SK-N-SH treated with all-trans-retinoic acid at 6 μM for 48 hours (cell line): ENCODE results near the gene EPB41L1.

Experiments used
- ATAC-seq: fragments of 200-7000 bp; cut with Tn5 transposase; 3 replicates; pipeline ENCODE4 v1.9.1; 2020; ENCODE audit warnings: mild to moderate bottlenecking, moderate library complexity
- ARNTL ChIP-seq: fragments of 450-650 bp; formaldehyde crosslinking; IDR thresholded peaks from 2 replicates; pipeline ENCODE4 v1.5.0; 2020; ENCODE audit warnings: low read depth, mild to moderate bottlenecking, moderate library complexity, borderline replicate concordance
- ESRRG ChIP-seq: fragments of 250-450 bp; sonication (Bioruptor Pico); IDR thresholded peaks from 2 replicates; pipeline ENCODE4 v1.6.1; 2021; ENCODE audit warnings: mild to moderate bottlenecking
- ISL1 ChIP-seq: fragments of 250-450 bp; sonication (Bioruptor Pico); IDR thresholded peaks from 2 replicates; pipeline ENCODE4 v2.1.2; 2022; ENCODE audit warnings: mild to moderate bottlenecking, moderate library complexity
- OSR1 ChIP-seq: fragments of 250-450 bp; sonication (Bioruptor Pico); IDR thresholded peaks from 2 replicates; pipeline ENCODE4 v1.8.0; 2022; ENCODE audit warnings: moderate library complexity, mild to moderate bottlenecking, inconsistent platforms
- PPARA ChIP-seq: fragments of 250-450 bp; sonication (Bioruptor Pico); IDR thresholded peaks from 2 replicates; pipeline ENCODE4 v1.5.0; 2020; ENCODE audit warnings: mild to moderate bottlenecking, borderline replicate concordance
- RARB ChIP-seq: fragments of 250-450 bp; sonication (Bioruptor Pico); IDR thresholded peaks from 2 replicates; pipeline ENCODE4 v1.8.0; 2021; ENCODE audit warnings: mild to moderate bottlenecking, moderate library complexity
- SNAI2 ChIP-seq: fragments of 250-450 bp; sonication (Bioruptor Pico); IDR thresholded peaks from 2 replicates; pipeline ENCODE4 v1.5.0; 2020; ENCODE audit warnings: mild to moderate bottlenecking, moderate library complexity
- TCF4 ChIP-seq: fragments of 250-450 bp; sonication (Bioruptor Pico); IDR thresholded peaks from 2 replicates; pipeline ENCODE4 v1.8.0; 2021; ENCODE audit warnings: mild to moderate bottlenecking, moderate library complexity, borderline replicate concordance
- TOX ChIP-seq: fragments of 250-450 bp; sonication (Bioruptor Pico); IDR thresholded peaks from 2 replicates; pipeline ENCODE4 v1.8.0; 2021; ENCODE audit warnings: mild to moderate bottlenecking, moderate library complexity, borderline replicate concordance
- ZC3H10 ChIP-seq: fragments of 250-450 bp; sonication (Bioruptor Pico); IDR thresholded peaks from 2 replicates; pipeline ENCODE4 v1.5.1; 2021; ENCODE audit warnings: mild to moderate bottlenecking, moderate library complexity
- ZFP30 ChIP-seq: fragments of 450-650 bp; formaldehyde crosslinking; IDR thresholded peaks from 2 replicates; pipeline ENCODE4 v1.5.0; 2022; ENCODE audit warnings: mild to moderate bottlenecking, moderate library complexity
- ZNF565 ChIP-seq: fragments of 450-650 bp; formaldehyde crosslinking; conservative IDR thresholded peaks from 2 replicates; pipeline ENCODE4 v1.5.0; 2020; ENCODE audit warnings: low read depth, mild to moderate bottlenecking, moderate library complexity
- ZNF70 ChIP-seq: fragments of 450-650 bp; formaldehyde crosslinking; IDR thresholded peaks from 2 replicates; pipeline ENCODE4 v1.5.0; 2020; ENCODE audit warnings: mild to moderate bottlenecking, moderate library complexity
- ZNF8 ChIP-seq: fragments of 450-650 bp; formaldehyde crosslinking; IDR thresholded peaks from 2 replicates; pipeline ENCODE4 v1.5.0; 2020; ENCODE audit warnings: mild to moderate bottlenecking, moderate library complexity
- TF ChIP-seq, protein P1 (sequence below): fragments of 250-450 bp; sonication (Bioruptor Pico); IDR thresholded peaks from 2 replicates; pipeline ENCODE4 v1.8.0; 2021; ENCODE audit warnings: low read depth, mild to moderate bottlenecking, moderate library complexity, borderline replicate concordance
- TF ChIP-seq, protein P2 (sequence below): fragments of 250-450 bp; sonication (Bioruptor Pico); IDR thresholded peaks from 2 replicates; pipeline ENCODE4 v1.5.1; 2020; ENCODE audit warnings: low read depth, mild to moderate bottlenecking, moderate library complexity
- TF ChIP-seq, protein P3 (sequence below): fragments of 250-450 bp; sonication (Bioruptor Pico); IDR thresholded peaks from 2 replicates; pipeline ENCODE4 v1.5.0; 2020; ENCODE audit warnings: mild to moderate bottlenecking, moderate library complexity
- TF ChIP-seq, protein P4 (sequence below): fragments of 250-450 bp; sonication (Bioruptor Pico); IDR thresholded peaks from 2 replicates; pipeline ENCODE4 v1.5.1; 2021; ENCODE audit warnings: mild to moderate bottlenecking, moderate library complexity
- TF ChIP-seq, protein P5 (sequence below): fragments of 250-450 bp; sonication (Bioruptor Pico); IDR thresholded peaks from 2 replicates; pipeline ENCODE4 v1.8.0; 2020; ENCODE audit warnings: mild to moderate bottlenecking, moderate library complexity, borderline replicate concordance

EPB41L1 gene

DNA sequence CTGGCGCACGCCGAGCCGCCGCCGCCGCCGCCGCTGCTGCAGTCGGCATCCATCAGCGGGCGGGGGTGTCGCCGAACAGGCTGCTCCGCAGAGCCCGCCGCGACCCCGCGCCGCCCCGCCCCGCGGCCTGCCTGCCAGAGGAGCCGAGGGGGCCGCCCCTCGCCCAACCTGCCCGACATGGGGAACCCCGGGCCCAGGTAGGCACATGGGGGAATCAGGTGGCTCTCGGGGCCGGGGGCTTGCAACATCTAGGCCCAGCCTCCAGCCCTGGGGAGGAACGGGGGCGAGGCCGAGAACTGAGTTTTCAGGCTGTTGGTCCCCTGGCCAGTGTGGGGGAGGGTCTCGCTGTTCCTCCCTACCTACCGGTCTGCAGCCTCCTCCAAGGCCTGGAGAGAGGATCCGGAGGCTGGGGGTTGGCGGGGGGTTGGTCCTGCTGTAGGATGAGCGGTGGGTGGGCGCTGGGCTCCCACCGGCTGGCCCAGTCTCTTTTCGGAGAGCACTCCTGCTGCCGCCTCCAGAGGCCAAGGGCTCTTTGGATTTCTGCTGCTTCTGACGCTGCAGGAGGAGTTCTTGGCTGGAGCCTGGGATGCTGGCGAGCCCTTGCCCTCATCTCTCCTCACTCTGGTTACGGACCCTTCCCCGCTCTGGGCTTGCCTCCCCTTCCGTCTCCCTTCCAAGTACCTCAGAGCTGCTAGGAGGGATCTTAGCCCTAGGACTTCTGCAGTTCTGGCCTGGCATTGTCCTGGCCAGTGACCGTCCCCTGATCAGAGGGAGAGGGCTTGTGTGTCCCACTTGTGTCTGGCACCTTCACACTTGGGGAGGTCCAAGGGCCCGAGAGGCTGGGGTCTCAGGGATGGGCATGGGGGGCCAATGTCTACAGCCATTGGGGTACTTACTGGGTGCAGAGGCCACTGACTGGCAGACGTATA lies at the start of gene EPB41L1:
Gene EPB41L1, plus strand, starts transcription at position 41 of the 929 bp plus-strand sequence. CDS start 19,038 bp downstream, outside the sequence.
- TF ChIP-seq, protein P1, sequence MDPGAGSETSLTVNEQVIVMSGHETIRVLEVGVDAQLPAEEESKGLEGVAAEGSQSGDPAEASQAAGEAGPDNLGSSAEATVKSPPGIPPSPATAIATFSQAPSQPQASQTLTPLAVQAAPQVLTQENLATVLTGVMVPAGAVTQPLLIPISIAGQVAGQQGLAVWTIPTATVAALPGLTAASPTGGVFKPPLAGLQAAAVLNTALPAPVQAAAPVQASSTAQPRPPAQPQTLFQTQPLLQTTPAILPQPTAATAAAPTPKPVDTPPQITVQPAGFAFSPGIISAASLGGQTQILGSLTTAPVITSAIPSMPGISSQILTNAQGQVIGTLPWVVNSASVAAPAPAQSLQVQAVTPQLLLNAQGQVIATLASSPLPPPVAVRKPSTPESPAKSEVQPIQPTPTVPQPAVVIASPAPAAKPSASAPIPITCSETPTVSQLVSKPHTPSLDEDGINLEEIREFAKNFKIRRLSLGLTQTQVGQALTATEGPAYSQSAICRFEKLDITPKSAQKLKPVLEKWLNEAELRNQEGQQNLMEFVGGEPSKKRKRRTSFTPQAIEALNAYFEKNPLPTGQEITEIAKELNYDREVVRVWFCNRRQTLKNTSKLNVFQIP (CRISPR knock-in tag), result no peak
- TF ChIP-seq, protein P2, sequence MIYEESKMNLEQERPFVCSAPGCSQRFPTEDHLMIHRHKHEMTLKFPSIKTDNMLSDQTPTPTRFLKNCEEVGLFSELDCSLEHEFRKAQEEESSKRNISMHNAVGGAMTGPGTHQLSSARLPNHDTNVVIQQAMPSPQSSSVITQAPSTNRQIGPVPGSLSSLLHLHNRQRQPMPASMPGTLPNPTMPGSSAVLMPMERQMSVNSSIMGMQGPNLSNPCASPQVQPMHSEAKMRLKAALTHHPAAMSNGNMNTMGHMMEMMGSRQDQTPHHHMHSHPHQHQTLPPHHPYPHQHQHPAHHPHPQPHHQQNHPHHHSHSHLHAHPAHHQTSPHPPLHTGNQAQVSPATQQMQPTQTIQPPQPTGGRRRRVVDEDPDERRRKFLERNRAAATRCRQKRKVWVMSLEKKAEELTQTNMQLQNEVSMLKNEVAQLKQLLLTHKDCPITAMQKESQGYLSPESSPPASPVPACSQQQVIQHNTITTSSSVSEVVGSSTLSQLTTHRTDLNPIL (CRISPR knock-in tag), result no peak
- no peak for TF ChIP-seq ZNF565 (CRISPR knock-in tag)
- peak; percentile 48 for ATAC-seq

DNA sequence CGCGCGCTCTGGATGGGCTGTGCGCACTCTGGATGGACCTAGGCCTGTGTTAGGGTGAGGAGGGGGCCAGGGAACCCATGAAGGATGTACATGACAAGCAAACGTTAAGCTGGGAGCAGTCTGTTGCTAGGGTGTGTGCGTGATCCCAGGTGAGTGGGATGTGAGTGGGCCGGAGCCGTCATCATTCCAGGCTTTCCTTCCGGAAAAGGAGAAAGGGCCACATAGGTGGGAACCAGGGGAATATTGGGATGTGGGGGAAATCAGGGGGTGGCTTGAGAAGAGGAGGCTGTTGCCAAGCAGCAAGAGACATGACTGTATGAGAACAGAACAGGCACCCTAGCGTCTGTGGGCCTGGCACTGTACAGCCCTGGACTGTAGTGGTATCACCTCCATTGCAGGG lies 49.7 kb upstream of the EPB41L1 start:
- no peak for ATAC-seq
- TF ChIP-seq ARNTL (no peak), ZNF8 (CRISPR knock-in tag) (no peak), TCF4 (CRISPR knock-in tag) (no peak), ZFP30 (CRISPR knock-in tag) (no peak), ZNF70 (CRISPR knock-in tag) (no peak), TOX (CRISPR knock-in tag) (no peak), OSR1 (CRISPR knock-in tag) (no peak), ESRRG (CRISPR knock-in tag) (no peak), PPARA (no peak), ZC3H10 (CRISPR knock-in tag) (no peak), RARB (CRISPR knock-in tag) (no peak), ISL1 (CRISPR knock-in tag) (no peak)
- TF ChIP-seq, protein P3, sequence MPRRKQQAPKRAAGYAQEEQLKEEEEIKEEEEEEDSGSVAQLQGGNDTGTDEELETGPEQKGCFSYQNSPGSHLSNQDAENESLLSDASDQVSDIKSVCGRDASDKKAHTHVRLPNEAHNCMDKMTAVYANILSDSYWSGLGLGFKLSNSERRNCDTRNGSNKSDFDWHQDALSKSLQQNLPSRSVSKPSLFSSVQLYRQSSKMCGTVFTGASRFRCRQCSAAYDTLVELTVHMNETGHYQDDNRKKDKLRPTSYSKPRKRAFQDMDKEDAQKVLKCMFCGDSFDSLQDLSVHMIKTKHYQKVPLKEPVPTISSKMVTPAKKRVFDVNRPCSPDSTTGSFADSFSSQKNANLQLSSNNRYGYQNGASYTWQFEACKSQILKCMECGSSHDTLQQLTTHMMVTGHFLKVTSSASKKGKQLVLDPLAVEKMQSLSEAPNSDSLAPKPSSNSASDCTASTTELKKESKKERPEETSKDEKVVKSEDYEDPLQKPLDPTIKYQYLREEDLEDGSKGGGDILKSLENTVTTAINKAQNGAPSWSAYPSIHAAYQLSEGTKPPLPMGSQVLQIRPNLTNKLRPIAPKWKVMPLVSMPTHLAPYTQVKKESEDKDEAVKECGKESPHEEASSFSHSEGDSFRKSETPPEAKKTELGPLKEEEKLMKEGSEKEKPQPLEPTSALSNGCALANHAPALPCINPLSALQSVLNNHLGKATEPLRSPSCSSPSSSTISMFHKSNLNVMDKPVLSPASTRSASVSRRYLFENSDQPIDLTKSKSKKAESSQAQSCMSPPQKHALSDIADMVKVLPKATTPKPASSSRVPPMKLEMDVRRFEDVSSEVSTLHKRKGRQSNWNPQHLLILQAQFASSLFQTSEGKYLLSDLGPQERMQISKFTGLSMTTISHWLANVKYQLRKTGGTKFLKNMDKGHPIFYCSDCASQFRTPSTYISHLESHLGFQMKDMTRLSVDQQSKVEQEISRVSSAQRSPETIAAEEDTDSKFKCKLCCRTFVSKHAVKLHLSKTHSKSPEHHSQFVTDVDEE, result no peak
- TF ChIP-seq, protein P1 (CRISPR knock-in tag), result no peak
- TF ChIP-seq, protein P2 (CRISPR knock-in tag), result no peak
- TF ChIP-seq, protein P4, sequence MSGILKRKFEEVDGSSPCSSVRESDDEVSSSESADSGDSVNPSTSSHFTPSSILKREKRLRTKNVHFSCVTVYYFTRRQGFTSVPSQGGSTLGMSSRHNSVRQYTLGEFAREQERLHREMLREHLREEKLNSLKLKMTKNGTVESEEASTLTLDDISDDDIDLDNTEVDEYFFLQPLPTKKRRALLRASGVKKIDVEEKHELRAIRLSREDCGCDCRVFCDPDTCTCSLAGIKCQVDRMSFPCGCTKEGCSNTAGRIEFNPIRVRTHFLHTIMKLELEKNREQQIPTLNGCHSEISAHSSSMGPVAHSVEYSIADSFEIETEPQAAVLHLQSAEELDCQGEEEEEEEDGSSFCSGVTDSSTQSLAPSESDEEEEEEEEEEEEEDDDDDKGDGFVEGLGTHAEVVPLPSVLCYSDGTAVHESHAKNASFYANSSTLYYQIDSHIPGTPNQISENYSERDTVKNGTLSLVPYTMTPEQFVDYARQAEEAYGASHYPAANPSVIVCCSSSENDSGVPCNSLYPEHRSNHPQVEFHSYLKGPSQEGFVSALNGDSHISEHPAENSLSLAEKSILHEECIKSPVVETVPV (CRISPR knock-in tag), result no peak

DNA sequence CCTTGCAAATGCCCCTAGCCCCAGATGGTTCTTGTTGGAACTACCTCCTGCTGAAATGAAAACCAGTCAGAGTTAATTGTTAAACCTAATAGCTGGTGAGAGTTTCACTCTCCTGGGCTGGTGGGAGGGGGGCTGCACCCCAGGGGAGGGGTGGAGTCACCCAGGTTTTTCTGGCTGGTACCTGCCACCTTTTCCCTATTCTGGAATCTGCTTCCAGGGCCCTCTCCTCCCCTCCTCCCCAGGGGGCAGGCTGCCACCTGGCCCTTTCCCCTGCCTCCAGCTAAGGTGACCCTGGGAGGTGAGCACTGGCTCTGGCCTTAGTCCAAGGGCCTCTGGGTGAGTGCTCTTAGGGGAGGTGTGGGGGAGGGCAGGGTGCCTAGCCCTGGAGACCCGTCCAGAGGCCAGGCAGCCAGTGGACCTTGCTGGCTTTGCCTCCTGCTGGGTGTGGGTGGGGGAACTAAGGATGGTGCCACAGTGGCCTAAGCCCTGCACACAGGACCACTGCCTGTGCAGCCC lies 48.8 kb upstream of the EPB41L1 start:
- ATAC-seq, result no peak
- TF ChIP-seq SNAI2 (no peak), ISL1 (CRISPR knock-in tag) (no peak), RARB (CRISPR knock-in tag) (no peak), ZC3H10 (CRISPR knock-in tag) (no peak), PPARA (no peak), ZNF8 (CRISPR knock-in tag) (no peak), OSR1 (CRISPR knock-in tag) (no peak), ZNF70 (CRISPR knock-in tag) (no peak)
- TF ChIP-seq, protein P4 (CRISPR knock-in tag), result no peak
- TF ChIP-seq, protein P1 (CRISPR knock-in tag), result no peak
- TF ChIP-seq, protein P5, sequence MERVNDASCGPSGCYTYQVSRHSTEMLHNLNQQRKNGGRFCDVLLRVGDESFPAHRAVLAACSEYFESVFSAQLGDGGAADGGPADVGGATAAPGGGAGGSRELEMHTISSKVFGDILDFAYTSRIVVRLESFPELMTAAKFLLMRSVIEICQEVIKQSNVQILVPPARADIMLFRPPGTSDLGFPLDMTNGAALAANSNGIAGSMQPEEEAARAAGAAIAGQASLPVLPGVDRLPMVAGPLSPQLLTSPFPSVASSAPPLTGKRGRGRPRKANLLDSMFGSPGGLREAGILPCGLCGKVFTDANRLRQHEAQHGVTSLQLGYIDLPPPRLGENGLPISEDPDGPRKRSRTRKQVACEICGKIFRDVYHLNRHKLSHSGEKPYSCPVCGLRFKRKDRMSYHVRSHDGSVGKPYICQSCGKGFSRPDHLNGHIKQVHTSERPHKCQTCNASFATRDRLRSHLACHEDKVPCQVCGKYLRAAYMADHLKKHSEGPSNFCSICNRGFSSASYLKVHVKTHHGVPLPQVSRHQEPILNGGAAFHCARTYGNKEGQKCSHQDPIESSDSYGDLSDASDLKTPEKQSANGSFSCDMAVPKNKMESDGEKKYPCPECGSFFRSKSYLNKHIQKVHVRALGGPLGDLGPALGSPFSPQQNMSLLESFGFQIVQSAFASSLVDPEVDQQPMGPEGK (CRISPR knock-in tag), result no peak
